ENCODE data around the gene CNIH3.

Gene CNIH3

DNA sequence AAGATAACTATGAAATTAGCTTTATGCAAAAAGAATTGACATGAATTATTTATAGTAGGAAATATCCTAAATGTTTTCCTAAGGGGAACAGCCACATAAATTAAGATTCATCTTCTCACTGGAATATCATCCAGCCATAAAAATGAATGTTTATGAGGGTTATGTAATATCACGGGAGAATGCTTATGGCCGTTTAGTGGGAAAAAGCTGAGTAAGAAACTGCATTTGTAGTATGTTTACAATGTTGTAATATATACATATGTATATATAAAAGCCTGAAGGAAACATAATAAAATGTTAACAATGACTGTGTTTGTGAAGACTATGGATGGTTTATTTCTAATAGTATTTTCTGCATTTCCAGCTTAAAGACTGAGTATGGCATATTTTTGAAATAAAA is 161.1 kb downstream of the CNIH3 start:
- no peak for DNase-seq (ENCODE audit: low spot score)

DNA sequence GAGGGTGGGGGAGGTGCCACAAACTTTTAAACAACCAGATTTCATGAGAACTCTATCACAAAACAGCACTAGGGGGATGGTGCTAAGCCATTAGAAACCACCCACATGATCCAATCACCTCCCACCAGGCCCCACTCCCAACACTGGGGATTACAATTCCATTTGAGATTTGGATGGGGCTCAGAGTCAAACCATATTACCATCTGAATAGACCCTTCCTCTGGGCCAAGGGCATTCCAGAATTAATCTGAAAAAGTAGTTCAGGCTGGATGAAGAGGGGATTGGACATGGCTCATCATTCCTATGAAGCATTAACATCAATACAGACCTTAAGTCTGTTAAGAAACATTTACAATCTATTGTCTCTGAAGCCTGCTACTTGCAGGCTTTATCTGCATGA is 163.4 kb downstream of the CNIH3 start:
- no peak for DNase-seq (ENCODE audit: low spot score)

DNA sequence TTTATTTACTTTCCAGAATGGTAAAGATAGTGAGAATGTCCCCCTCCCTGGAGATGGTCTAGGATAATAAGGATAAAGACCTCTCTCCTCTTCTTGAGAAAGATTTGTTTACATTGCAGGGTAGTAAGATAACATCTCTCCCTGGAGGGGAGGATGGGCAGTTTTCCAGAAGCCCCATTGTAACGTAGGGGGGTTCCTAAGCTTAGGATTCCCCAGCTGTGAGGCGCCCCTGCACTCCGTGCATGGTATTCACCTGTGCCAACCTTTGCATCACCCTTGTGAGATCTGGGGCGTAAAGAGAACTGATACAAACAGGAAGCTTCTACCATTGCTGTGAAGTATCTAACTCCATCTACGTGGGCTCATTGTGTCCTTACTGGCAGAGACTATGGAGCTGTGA is 164.6 kb downstream of the CNIH3 start:
- DNase-seq (ENCODE audit: low spot score) = no peak

DNA sequence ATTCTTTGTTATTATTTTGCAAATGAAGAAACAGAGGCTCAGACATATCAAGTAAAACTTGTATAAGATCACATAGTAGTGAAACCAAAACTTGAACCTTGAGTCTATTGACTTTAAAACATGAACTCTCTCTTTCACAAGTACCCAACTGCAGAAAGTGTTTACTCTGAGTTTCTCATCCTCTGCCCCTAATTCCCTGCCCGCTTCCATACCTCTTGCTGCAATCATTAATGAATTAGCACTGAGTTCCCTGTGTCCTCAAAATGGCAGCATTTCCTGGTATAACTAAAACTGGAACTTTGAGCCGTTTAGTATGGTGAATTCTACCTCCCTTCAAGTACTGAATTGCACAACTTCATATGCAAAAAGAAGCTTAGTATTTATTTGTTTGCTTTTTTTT is 165.7 kb downstream of the CNIH3 start:
- no peak for DNase-seq (ENCODE audit: low spot score)

DNA sequence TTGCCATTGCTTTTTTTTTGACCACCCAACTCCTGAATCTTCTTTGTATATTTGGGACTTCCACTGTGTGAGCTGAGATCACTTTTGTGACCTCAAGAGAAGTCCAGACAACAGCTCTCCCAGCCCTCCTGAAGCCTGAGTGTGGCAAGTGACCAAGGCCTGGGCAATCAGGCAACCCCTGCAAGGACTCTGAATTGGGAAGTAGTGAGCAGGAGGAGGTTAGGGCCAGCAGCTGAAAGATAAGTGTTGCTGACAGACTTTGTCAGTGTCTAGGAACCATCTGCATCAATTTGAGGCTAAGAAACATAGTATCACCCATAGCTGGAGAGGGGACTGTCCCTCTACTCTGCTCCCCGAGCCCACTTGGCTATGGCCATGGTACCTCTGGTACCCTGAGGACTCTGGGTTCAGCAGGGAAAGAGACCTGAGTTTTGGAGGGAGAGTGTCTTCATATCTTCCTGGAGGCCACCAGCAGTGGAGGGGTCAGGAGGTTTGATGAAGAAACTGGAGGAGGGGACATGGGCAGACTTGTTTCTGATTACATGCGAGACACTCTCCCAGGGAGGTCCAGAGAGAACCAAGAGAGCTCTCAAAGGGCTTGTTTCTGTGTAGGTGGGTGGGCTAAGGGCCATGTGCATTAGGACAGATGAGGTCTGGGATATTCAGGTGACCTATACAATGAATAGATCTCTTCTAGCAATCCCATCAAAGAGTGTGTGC is 166.3 kb downstream of the CNIH3 start:
- no peak for DNase-seq (ENCODE audit: low spot score)

DNA sequence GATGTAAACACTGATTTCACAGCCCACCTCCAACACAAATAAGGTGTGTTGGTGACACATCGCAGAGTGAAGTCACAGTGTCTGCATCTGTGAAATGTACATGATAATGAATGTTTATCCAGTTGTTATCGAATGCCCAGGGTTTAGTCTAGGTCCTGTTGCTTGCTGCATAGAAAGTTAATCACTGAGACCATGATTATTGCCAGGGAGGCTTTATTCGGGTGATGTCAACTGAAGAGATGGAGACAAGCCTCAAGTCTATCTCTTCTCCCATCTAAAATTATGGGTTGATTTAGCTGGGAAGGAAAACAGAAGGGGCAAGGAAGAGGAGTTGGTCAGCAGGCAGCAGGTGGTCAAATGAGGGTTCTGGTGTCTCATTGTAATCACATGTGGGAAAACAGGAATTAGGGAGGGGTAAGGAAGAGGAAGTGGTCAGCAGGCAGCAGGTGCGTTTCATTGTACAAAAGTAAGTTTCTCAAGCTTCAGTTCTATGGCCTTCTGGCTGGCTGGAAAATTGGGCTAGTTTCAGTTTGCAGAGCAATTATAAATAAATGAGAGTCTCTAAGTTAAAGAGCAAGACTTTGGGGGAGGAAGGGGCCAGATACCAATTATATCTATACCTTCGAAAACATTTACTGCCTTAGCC is 167.0 kb downstream of the CNIH3 start:
- no peak for DNase-seq (ENCODE audit: low spot score)

DNA sequence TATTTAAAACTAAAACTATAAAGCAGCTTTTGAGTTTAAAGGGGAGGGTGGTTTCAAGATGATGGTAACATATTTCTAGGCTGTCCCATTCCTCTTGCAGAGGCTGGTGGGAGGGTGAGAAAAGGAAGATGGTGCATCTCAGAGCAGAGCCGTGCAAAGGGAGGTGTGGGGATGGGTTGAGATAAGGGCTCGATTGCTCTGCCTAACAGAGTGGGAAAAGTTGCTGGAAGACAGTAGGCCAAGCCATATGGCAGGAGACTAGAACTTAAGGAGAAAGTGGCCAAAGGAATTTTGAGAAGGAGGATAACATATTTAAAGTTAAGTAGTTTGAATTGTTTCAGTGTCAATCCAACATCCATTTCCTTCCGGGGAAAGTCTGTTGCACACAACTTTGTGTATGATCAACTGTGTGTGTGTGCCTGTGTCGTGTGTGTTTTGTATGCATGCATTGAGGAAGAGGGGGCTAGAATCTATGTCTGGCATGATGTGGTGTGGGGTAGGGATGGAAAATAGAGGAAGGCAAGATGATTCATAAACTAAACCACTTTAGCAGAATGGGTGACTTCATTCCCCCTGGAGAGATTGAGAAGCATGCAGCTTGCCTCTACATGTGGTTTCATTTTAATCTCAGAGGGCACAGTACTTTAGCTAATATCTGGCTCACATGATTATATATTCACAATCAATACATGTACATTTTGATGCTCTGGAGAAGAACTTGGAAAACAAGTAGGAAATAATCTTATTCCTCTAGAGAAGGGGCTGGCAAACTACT is 168.3 kb downstream of the CNIH3 start:
- DNase-seq (ENCODE audit: low spot score) = no peak

DNA sequence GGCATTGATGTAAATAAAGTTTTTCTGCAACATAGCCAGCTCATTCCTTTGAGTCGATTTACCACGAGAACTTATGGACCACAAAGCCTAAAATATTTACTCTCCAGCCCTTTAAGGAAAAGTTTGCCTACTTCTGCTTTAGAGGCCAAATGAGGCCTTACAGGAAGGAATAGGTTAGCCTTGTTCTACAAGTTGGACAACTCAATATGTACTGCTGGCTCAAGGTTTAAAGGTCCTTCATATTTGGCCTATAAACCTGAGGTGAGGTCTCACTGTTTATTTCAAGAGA is 168.9 kb downstream of the CNIH3 start:
- no peak for DNase-seq (ENCODE audit: low spot score)

DNA sequence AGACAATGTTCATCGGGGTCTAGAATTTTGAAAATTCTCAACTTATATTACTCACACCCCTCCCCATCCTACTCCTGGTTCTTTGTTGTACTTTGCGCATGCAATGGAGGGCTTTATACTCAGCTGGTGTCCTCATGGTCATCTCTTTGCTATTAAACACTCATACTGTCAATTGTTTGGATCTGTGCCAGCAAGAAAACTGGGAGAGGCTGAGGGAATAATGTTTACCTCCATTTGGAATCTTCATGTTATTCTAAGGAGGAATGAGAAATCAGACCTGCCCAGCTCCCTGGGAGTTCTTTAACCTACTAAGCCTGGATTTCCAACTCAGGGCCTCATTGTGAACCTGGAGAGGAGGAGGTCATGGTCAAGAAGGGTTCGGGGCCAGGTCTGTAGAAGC is 169.5 kb downstream of the CNIH3 start:
- no peak for DNase-seq (ENCODE audit: low spot score)

DNA sequence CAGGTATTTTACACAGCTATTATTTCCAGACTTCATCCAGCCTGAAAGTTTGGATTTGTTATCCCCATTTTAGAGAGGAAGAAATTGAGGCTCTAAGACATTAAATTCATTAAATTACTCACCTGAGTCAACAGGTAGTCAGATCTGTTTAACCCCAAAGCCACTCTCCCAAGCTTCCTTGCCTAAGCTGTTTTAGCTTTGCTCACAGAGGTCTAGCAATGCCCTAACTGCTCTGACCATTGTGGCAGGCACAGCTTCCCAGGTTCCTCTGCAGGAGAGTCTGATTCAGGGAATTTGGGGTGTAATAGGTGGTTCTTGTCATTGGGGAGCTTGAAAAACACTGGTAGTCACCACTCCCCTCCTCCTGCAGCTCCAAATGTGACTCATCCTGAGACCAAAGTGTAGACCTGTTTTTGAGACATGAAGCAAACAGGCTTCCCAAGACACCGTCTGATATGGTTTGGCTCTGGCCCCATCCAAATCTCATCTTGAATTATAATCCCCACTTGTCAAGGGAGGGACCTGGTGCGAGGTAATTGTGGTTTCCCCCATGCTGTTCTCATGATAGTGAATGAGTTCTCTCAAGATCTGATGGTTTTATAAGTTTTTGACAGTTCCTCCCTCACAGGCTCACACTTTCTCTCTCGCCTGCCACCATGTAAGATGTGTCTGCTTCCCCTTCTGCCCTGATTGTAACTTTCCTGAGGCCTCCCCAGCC is 170.6 kb downstream of the CNIH3 start:
- DNase-seq (ENCODE audit: low spot score) = no peak

DNA sequence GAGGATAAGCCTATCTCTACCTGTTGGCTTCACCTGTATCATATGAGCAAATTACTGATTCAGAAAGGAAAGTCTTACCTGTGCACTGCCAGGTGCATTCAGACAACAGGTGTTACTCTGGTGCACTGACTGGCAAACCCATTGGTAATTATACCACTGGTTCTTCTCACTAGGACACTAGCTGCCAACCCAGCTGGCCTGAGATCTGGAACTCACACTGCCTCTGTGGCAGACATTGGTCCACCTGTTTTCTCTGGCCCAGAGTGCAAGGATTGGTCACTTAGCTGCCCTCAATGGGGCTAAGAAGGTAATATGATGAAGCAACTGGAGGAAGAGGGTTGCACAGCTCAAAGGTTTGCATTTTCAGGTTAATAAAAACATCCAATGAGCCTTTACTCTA is 173.2 kb downstream of the CNIH3 start:
- DNase-seq (ENCODE audit: low spot score) = no peak
